ENCODE measurements around the gene ACBD4. TPM values are rescaled to one million over a fixed set of nuclear protein-coding genes. Genes with fewer than 3 reads are reported as not detected.

The ACBD4 gene
- total RNA-seq, 4 donors from 2014 or later, result 1.7 to 6.9 (median 4.5) TPM

DNA sequence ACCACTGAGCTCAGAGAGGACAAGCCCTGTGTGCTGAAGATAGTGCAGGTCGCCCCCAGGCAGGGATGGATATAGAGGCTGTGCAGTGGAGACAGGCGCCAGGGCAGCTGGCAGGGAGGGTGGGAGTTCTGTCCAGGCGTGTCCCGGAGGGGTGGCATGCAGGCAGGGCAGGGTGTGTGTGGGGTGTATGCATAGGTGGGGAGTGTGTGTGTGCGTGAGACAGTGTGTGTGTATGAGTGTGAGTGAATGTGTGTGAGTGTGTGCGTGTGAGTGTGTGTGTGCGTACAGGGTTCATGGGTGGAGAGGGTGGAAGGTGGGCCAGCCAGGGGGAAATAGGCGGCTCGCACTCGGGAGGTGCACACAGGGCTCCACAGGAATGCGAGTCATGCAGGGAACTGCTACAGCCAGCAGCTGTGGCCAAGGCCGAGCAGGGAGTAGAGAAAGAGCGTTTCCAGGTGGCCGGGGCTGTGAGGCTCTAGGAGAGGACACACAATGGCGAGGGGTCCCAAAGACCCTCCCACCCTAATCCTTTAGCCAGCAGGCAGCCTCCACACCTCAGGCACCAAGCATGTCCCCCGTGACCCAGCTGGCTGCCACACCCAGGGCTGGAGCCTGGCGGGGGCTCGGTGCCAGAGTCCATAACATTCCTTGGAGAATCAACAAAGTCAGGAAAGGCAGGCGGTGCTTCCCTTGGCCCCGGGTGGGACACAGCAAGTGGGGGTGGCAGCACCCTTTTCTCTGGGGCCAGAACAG, 7.8 kb upstream of the ACBD4 start:
- peak overlapping the region in 1 of 4 donors; percentile 46 for H3K4me3 ChIP-seq

DNA sequence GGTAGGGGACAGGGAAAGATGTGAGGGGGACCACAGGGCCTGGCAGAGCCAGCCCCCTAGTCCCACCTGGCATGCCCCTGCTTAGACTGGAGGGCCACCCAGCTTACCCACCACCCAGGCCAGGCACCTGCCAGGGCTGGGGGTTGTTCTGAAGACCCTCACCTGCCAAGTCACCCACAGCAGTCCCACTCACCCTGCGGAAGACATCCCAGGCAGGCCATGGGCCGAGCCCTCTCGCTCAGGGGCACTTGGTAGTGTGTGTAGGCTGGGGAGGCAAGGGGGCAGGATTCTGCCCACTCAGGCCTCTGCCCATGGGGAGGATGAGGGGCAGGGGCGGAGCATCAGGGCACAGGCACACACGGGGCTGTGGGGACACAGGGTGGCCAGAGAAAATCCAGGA, 7.2 kb upstream of the ACBD4 start:
- TF ChIP-seq, protein P1, sequence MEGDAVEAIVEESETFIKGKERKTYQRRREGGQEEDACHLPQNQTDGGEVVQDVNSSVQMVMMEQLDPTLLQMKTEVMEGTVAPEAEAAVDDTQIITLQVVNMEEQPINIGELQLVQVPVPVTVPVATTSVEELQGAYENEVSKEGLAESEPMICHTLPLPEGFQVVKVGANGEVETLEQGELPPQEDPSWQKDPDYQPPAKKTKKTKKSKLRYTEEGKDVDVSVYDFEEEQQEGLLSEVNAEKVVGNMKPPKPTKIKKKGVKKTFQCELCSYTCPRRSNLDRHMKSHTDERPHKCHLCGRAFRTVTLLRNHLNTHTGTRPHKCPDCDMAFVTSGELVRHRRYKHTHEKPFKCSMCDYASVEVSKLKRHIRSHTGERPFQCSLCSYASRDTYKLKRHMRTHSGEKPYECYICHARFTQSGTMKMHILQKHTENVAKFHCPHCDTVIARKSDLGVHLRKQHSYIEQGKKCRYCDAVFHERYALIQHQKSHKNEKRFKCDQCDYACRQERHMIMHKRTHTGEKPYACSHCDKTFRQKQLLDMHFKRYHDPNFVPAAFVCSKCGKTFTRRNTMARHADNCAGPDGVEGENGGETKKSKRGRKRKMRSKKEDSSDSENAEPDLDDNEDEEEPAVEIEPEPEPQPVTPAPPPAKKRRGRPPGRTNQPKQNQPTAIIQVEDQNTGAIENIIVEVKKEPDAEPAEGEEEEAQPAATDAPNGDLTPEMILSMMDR (IDR thresholded peaks at IDR 0.05), result no peak
- TF ChIP-seq POLR2A (IDR thresholded peaks at IDR 0.05), result no peak
- Histone ChIP-seq H3K9me3 (no peaks in the 10 kb centered on the region), H3K27me3 (no peaks in the 10 kb centered on the region), H3K36me3 (no peaks in the 10 kb centered on the region), H3K4me3 (peak overlapping the region in 1 of 4 donors; percentile 46), H3K4me1 (peaks cover 50 to 86% (median 59%) of the 10 kb centered on the region in 3 donors), H3K27ac (peak overlapping the region; percentile 85 to 99 (median 94))
- intact Hi-C loops (cut with DNase I), result no loop called here
- 73% methylated on average over 2 of the region's 5 CpGs; no CpG with 5 or more reads in 1 of the 2 donors for WGBS, 2 donors
- DNase-seq, result no peak

More for the DNA sequence above, 7.8 kb upstream of the ACBD4 start:
- TF ChIP-seq, protein P1 (IDR thresholded peaks at IDR 0.05), result no peak
- no peak for TF ChIP-seq POLR2A (IDR thresholded peaks at IDR 0.05)
- DNase-seq, result no peak
- peak overlapping the region; percentile 85 to 99 (median 94) for H3K27ac ChIP-seq
- H3K36me3 ChIP-seq, result no peaks in the 10 kb centered on the region
- intact Hi-C loops (cut with DNase I), result no loop called here
- H3K27me3 ChIP-seq, result no peaks in the 10 kb centered on the region
- no peaks in the 10 kb centered on the region for H3K9me3 ChIP-seq
- peaks cover 56 to 86% (median 65%) of the 10 kb centered on the region in 3 donors for H3K4me1 ChIP-seq
- WGBS, 2 donors, result 23 to 34% methylated on average over 14 to 17 of the region's 20 CpGs

DNA sequence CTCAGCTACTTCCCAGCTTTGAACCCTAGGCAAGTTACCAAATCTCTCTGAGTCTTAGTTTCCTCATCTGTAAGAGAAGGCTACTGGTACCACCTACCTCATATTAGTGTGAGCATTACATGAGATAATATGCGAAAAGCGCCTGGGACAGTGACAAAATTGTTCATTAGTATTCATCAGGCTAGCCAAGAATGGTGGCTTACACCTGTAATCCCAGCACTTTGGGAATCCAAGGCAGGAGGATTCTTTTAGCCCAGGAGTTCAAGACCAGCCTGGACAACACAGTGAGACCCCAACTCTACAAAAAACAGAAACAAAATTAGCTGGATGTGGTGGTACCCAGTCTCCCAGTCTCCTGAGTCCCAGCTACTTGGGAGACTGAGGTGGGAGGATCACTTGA, 6.5 kb upstream of the ACBD4 start:
- no peaks in the 10 kb centered on the region for H3K27me3 ChIP-seq
- H3K9me3 ChIP-seq, result no peaks in the 10 kb centered on the region
- H3K4me3 ChIP-seq, result no peak overlapping the region
- no peak for DNase-seq
- WGBS, 2 donors, result 86 to 100% methylated on average over 1 to 2 of the region's 2 CpGs
- H3K27ac ChIP-seq, result peak overlapping the region; percentile 85 to 99 (median 94)
- TF ChIP-seq, protein P1 (IDR thresholded peaks at IDR 0.05), result no peak
- no peak for TF ChIP-seq POLR2A (IDR thresholded peaks at IDR 0.05)
- peaks cover 43 to 80% (median 53%) of the 10 kb centered on the region in 3 donors for H3K4me1 ChIP-seq
- no peaks in the 10 kb centered on the region for H3K36me3 ChIP-seq
- intact Hi-C loops (cut with DNase I), result no loop called here

DNA sequence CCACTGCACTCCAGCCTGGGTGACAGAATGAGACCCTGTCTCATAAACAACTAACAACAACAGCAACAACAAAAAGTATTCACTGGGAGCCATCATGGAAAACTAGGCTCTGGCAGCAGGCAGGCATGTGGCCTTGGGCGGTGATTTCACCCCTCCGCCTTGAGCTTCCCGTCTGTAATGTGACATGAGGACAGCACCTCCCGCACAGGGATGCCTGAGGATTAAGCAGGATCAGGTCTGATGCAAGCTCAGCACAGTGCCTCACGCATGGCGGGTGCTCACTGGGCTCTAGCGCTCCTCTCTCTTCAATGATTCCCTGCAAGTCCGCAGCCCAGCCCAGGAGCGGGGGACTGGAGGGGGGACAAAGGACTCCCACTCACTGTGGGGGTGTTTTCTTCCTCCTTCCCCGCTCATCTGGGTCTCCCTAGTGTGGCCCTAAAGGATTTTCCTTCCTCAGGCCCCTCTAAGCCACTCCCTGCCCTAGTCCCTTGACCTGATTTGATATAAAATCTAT, 6.0 kb upstream of the ACBD4 start:
- DNase-seq, result no peak
- WGBS, 2 donors, result 86% methylated on average over 4 of the region's 10 CpGs; no CpG with 5 or more reads in 1 of the 2 donors
- intact Hi-C loops (cut with DNase I), result no loop called here
- Histone ChIP-seq H3K27me3 (no peaks in the 10 kb centered on the region), H3K4me1 (peaks cover 38 to 75% (median 48%) of the 10 kb centered on the region in 3 donors), H3K36me3 (no peaks in the 10 kb centered on the region), H3K4me3 (peak overlapping the region in 1 of 4 donors; percentile 12), H3K27ac (peak overlapping the region; percentile 85 to 99 (median 94)), H3K9me3 (no peaks in the 10 kb centered on the region)
- no peak for TF ChIP-seq POLR2A (IDR thresholded peaks at IDR 0.05)
- TF ChIP-seq, protein P1 (IDR thresholded peaks at IDR 0.05), result no peak

Data from esophagus squamous epithelium (tissue), 5 donors.